Measurements from ENCODE around the gene ZNRF1. TPM values are rescaled to one million over a fixed set of nuclear protein-coding genes. Genes with fewer than 3 reads are reported as not detected.

The ZNRF1 gene
- total and polyA plus RNA-seq, 5 donors from 2014 or later: 3.2 to 15.1 (median 6.2) TPM

GRCh38 chr16:75062976-75063346 lies 64.1 kb downstream of the ZNRF1 start:
- Mint-ChIP-seq H3K27ac (peak overlapping the region in 1 of 3 donors; percentile 64), H3K36me3 (peaks cover 3% of the 10 kb centered on the region), H3K9me3 (no peaks in the 10 kb centered on the region), H3K27me3 (peaks cover 4% of the 10 kb centered on the region), H3K4me1 (peaks cover 4 to 33% (median 20%) of the 10 kb centered on the region in 4 donors), H3K4me3 (no peak overlapping the region)
- H3K4me1 ChIP-seq (ENCODE audit: control insufficient read depth, insufficient read depth, low read length, poor library complexity, severe bottlenecking): no peaks in the 10 kb centered on the region
- no peak overlapping the region for H3K4me3 ChIP-seq (ENCODE audit: low read depth, low read length)
- ATAC-seq (ENCODE audit: low read depth in 2 of 2) (no peak), DNase-seq (no peak)
- no peaks in the 10 kb centered on the region for H3K27me3 ChIP-seq (ENCODE audit: control insufficient read depth, insufficient read depth, low read length)
- no peaks in the 10 kb centered on the region for H3K9me3 ChIP-seq (ENCODE audit: control insufficient read depth in 2 of 2, low read length in 2 of 2)
- no peaks in the 10 kb centered on the region for H3K36me3 ChIP-seq (ENCODE audit: control insufficient read depth, insufficient read depth, low read length)
- no peak overlapping the region for H3K27ac ChIP-seq (ENCODE audit: insufficient read depth, low read length, poor library complexity, severe bottlenecking)

DNA sequence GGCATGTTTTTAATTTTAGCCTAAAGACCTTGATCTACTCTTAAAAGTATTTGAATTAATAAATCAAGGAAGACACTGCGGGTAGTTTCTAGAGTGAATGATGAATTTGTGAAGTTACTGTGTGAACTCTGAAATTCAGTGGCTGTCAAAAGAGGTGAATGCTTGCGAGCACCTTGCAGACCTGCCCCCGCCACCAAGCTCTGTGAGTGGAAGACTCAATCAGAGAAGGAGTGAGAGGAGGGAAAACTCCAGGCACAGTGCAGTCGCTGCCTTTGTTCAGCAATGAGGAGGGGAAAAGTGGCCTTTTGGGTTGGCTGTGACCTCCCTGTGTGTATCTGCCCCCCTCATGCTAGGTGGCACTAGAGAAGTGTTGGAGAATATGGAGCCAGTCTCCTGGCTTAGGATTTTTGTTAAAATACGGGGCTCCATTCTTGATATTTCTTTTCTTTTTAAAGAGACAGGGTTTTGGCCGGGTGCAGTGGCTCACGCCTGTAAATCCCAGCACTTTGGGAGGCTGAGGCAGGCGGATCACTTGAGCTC lies 64.8 kb downstream of the ZNRF1 start:
- H3K4me1 Mint-ChIP-seq: peaks cover 2 to 37% (median 21%) of the 10 kb centered on the region in 4 donors
- peaks cover 4% of the 10 kb centered on the region for H3K27me3 Mint-ChIP-seq
- no peaks in the 10 kb centered on the region for H3K9me3 ChIP-seq (ENCODE audit: control insufficient read depth in 2 of 2, low read length in 2 of 2)
- no peak overlapping the region for H3K4me3 ChIP-seq (ENCODE audit: low read depth, low read length)
- no peak overlapping the region for H3K27ac ChIP-seq (ENCODE audit: insufficient read depth, low read length, poor library complexity, severe bottlenecking)
- ATAC-seq (ENCODE audit: low read depth in 2 of 2) (no peak), DNase-seq (no peak)
- no peak overlapping the region for H3K4me3 Mint-ChIP-seq
- no peaks in the 10 kb centered on the region for H3K4me1 ChIP-seq (ENCODE audit: control insufficient read depth, insufficient read depth, low read length, poor library complexity, severe bottlenecking)
- no peaks in the 10 kb centered on the region for H3K27me3 ChIP-seq (ENCODE audit: control insufficient read depth, insufficient read depth, low read length)
- no peaks in the 10 kb centered on the region for H3K9me3 Mint-ChIP-seq
- no peaks in the 10 kb centered on the region for H3K36me3 ChIP-seq (ENCODE audit: control insufficient read depth, insufficient read depth, low read length)
- H3K27ac Mint-ChIP-seq: peak overlapping the region in 2 of 3 donors; percentile 10 to 46
- peaks cover 3% of the 10 kb centered on the region for H3K36me3 Mint-ChIP-seq

DNA sequence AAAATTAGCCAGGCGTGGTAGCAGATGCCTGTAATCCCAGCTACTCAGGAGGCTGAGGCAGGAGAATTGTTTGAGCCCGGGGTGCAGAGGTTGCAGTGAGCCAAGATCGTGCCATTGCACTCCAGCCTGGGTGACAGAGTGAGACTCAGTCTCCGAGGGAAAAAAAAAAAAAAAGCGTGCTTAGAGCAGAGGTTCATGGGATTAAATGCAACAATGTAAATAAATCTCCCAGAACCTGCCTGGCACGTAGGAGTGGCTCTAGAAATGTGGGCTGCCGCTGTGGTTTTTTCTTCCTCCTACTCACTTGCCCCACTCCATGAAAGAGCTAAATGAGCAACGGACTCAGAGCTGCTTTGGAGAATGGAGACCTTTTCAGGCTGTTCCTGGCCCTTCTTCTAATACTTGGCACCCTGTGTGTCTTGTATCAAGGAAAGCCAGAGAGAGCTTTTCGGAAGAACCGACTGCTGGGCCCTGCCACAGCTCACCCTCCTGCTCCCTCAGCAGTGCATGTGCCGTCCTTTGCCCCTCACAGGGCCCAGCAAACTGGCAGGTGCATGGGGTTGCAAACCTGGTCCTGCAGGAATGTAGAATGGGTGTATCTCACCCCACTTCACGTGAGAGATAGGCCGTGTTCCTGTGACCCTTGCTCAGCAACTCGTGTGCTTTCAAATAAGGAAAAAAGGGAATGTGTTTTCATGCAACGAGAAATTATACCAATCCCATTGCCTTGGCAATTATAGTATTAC lies 65.8 kb downstream of the ZNRF1 start:
- no peaks in the 10 kb centered on the region for H3K36me3 ChIP-seq (ENCODE audit: control insufficient read depth, insufficient read depth, low read length)
- no peaks in the 10 kb centered on the region for H3K9me3 Mint-ChIP-seq
- H3K36me3 Mint-ChIP-seq: peaks cover 2% of the 10 kb centered on the region
- no peaks in the 10 kb centered on the region for H3K27me3 ChIP-seq (ENCODE audit: control insufficient read depth, insufficient read depth, low read length)
- H3K9me3 ChIP-seq (ENCODE audit: control insufficient read depth in 2 of 2, low read length in 2 of 2): no peaks in the 10 kb centered on the region
- DNase-seq (no peak), ATAC-seq (ENCODE audit: low read depth in 2 of 2) (no peak)
- peak overlapping the region in 2 of 4 donors; percentile 15 to 53 for H3K4me3 Mint-ChIP-seq
- peaks cover 4% of the 10 kb centered on the region for H3K27me3 Mint-ChIP-seq
- H3K4me1 ChIP-seq (ENCODE audit: control insufficient read depth, insufficient read depth, low read length, poor library complexity, severe bottlenecking): no peaks in the 10 kb centered on the region
- H3K27ac Mint-ChIP-seq: peak overlapping the region in 1 of 3 donors; percentile 52
- no peak overlapping the region for H3K27ac ChIP-seq (ENCODE audit: insufficient read depth, low read length, poor library complexity, severe bottlenecking)
- no peak overlapping the region for H3K4me3 ChIP-seq (ENCODE audit: low read depth, low read length)
- peaks cover 2 to 47% (median 23%) of the 10 kb centered on the region in 4 donors for H3K4me1 Mint-ChIP-seq

GRCh38 chr16:75065149-75065505 lies 66.3 kb downstream of the ZNRF1 start:
- ATAC-seq (ENCODE audit: low read depth in 2 of 2) (no peak), DNase-seq (no peak)
- peak overlapping the region in 1 of 4 donors; percentile 53 for H3K4me3 Mint-ChIP-seq
- H3K27ac Mint-ChIP-seq: no peak overlapping the region
- H3K27ac ChIP-seq (ENCODE audit: insufficient read depth, low read length, poor library complexity, severe bottlenecking): no peak overlapping the region
- H3K36me3 Mint-ChIP-seq: no peaks in the 10 kb centered on the region
- no peak overlapping the region for H3K4me3 ChIP-seq (ENCODE audit: low read depth, low read length)
- H3K9me3 Mint-ChIP-seq: no peaks in the 10 kb centered on the region
- no peaks in the 10 kb centered on the region for H3K9me3 ChIP-seq (ENCODE audit: control insufficient read depth in 2 of 2, low read length in 2 of 2)
- no peaks in the 10 kb centered on the region for H3K27me3 ChIP-seq (ENCODE audit: control insufficient read depth, insufficient read depth, low read length)
- H3K36me3 ChIP-seq (ENCODE audit: control insufficient read depth, insufficient read depth, low read length): no peaks in the 10 kb centered on the region
- H3K27me3 Mint-ChIP-seq: peaks cover 4% of the 10 kb centered on the region
- peaks cover 4 to 49% (median 27%) of the 10 kb centered on the region in 4 donors for H3K4me1 Mint-ChIP-seq
- no peaks in the 10 kb centered on the region for H3K4me1 ChIP-seq (ENCODE audit: control insufficient read depth, insufficient read depth, low read length, poor library complexity, severe bottlenecking)

GRCh38 chr16:75065521-75066149 lies 66.8 kb downstream of the ZNRF1 start:
- Histone ChIP-seq H3K4me3 (ENCODE audit: low read depth, low read length) (no peak overlapping the region), H3K27ac (ENCODE audit: insufficient read depth, low read length, poor library complexity, severe bottlenecking) (no peak overlapping the region), H3K9me3 (ENCODE audit: control insufficient read depth in 2 of 2, low read length in 2 of 2) (no peaks in the 10 kb centered on the region), H3K36me3 (ENCODE audit: control insufficient read depth, insufficient read depth, low read length) (no peaks in the 10 kb centered on the region), H3K27me3 (ENCODE audit: control insufficient read depth, insufficient read depth, low read length) (no peaks in the 10 kb centered on the region), H3K4me1 (ENCODE audit: control insufficient read depth, insufficient read depth, low read length, poor library complexity, severe bottlenecking) (no peaks in the 10 kb centered on the region)
- H3K4me3 Mint-ChIP-seq: no peak overlapping the region
- H3K27me3 Mint-ChIP-seq: peaks cover 4% of the 10 kb centered on the region
- no peaks in the 10 kb centered on the region for H3K36me3 Mint-ChIP-seq
- peaks cover 0 to 1% (median 0%) of the 10 kb centered on the region in 7 donors for H3K9me3 Mint-ChIP-seq
- ATAC-seq (ENCODE audit: low read depth in 2 of 2) (no peak), DNase-seq (no peak)
- peaks cover 4 to 49% (median 32%) of the 10 kb centered on the region in 4 donors for H3K4me1 Mint-ChIP-seq
- H3K27ac Mint-ChIP-seq: peak overlapping the region in 1 of 3 donors; percentile 60

- Histone ChIP-seq H3K36me3 (ENCODE audit: control insufficient read depth, insufficient read depth, low read length) (no peaks in the 10 kb centered on the region), H3K27ac (ENCODE audit: insufficient read depth, low read length, poor library complexity, severe bottlenecking) (no peak overlapping the region), H3K4me3 (ENCODE audit: low read depth, low read length) (no peak overlapping the region), H3K27me3 (ENCODE audit: control insufficient read depth, insufficient read depth, low read length) (no peaks in the 10 kb centered on the region), H3K9me3 (ENCODE audit: control insufficient read depth in 2 of 2, low read length in 2 of 2) (no peaks in the 10 kb centered on the region), H3K4me1 (ENCODE audit: control insufficient read depth, insufficient read depth, low read length, poor library complexity, severe bottlenecking) (no peaks in the 10 kb centered on the region)
- Mint-ChIP-seq H3K27me3 (peaks cover 4% of the 10 kb centered on the region), H3K4me1 (peaks cover 4 to 41% (median 30%) of the 10 kb centered on the region in 4 donors), H3K27ac (no peak overlapping the region), H3K36me3 (no peaks in the 10 kb centered on the region), H3K9me3 (peaks cover 0 to 1% (median 0%) of the 10 kb centered on the region in 7 donors), H3K4me3 (no peak overlapping the region)
- ATAC-seq (ENCODE audit: low read depth in 2 of 2) (no peak), DNase-seq (no peak)
Observed at GRCh38 chr16:75066861-75067447, 68.1 kb downstream of the ZNRF1 start.

DNA sequence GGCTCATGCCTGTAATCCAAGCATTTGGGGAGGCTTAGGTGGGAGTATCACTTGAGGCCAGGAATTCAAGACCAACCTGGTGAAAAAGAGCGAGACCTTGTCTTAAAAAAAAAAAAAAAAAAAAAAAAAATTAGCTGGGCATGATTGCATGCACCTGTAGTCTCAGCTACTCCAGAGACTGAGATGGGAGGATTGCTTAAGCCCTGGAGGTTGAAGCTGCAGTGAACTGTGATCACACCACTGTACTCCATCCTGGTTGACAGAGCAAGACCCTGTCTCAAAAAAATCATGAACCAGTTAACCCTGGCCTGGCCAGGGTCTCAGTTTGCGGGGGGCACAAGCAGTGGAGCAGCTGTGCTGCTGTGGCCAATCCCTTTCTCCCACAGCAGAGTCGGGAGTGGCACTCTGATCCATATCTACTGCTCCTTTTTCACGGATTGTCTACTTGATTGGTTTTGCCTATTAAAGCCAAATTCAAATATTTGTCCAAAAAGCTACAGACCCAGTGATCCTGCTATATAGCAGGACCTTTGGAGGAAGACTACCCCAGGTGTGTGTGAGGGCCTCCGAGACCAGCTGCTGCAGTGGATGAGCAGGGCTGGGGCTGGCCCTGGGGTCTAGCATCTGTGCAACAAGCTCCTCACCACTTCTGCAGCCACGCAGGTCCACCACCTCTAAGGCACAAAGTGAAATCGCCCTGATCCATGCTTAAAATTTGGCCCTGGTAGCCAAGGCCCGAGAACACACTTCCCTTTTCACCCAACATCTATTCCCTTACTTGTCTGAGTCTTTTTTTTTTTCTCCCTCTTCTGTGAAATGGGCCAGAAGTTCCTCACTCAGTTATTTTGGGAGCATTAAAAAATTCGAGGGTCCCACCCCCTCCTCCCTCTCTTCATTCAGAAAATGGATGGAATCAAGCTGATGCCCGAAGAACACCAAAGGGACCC lies 69.5 kb downstream of the ZNRF1 start:
- Histone ChIP-seq H3K27me3 (ENCODE audit: control insufficient read depth, insufficient read depth, low read length) (no peaks in the 10 kb centered on the region), H3K36me3 (ENCODE audit: control insufficient read depth, insufficient read depth, low read length) (no peaks in the 10 kb centered on the region), H3K4me1 (ENCODE audit: control insufficient read depth, insufficient read depth, low read length, poor library complexity, severe bottlenecking) (no peaks in the 10 kb centered on the region), H3K4me3 (ENCODE audit: low read depth, low read length) (no peak overlapping the region), H3K27ac (ENCODE audit: insufficient read depth, low read length, poor library complexity, severe bottlenecking) (no peak overlapping the region), H3K9me3 (ENCODE audit: control insufficient read depth in 2 of 2, low read length in 2 of 2) (no peaks in the 10 kb centered on the region)
- Mint-ChIP-seq H3K27ac (peak overlapping the region in 2 of 3 donors; percentile 30 to 51), H3K27me3 (peaks cover 4% of the 10 kb centered on the region), H3K9me3 (peaks cover 0 to 1% (median 0%) of the 10 kb centered on the region in 7 donors), H3K36me3 (no peaks in the 10 kb centered on the region), H3K4me1 (peaks cover 8 to 45% (median 28%) of the 10 kb centered on the region in 4 donors), H3K4me3 (peak overlapping the region in 1 of 4 donors; percentile 21)
- ATAC-seq (ENCODE audit: low read depth in 2 of 2) (no peak), DNase-seq (no peak)

All from CD4-positive, CD25-positive, alpha-beta regulatory T cell (primary cell).